IMR-90 (cell line): ENCODE measurements around the gene PTGDS. TPM values are rescaled to one million over a fixed set of nuclear protein-coding genes. Genes with fewer than 3 reads are reported as not detected.

Experiments
- ATAC-seq: fragments of 200-7000 bp; cut with Tn5 transposase; 2 replicates; pipeline ENCODE4 v1.9.1; 2020; ENCODE audit warnings: low read depth, mild to moderate bottlenecking, moderate library complexity
- BruUV-seq: library from RNA; stranded (reverse); fragments of 400-500 nt; replicated peaks from 2 replicates; lab custom pipeline; 2021; lab: Mats Ljungman, UMichigan
- CTCF ChIA-PET: fragments of 300-600 bp; formaldehyde crosslinking; extraction: SDS; loops from one replicate; lab custom pipeline; 2021; ENCODE audit warnings: antibody characterized with exemption; lab: Yijun Ruan, JAX
- POLR2A ChIA-PET: fragments of 300-600 bp; sonication (Branson Sonifier 250); formaldehyde crosslinking; loops from one replicate; lab custom pipeline; 2022; ENCODE audit warnings: antibody characterized with exemption; ENCODE audit not compliant: unreplicated experiment; lab: Charles Lee
- DNase-seq: peaks from one replicate; pipeline ENCODE4 v3.0.0; 2013
- H2AFZ ChIP-seq: replicated peaks from 2 replicates; pipeline ENCODE3; 2013; ENCODE audit warnings: low read length, mild to moderate bottlenecking; ENCODE audit not compliant: poor library complexity
- H2AK5ac ChIP-seq: 2 replicates; pipeline ENCODE4 v1.6.1; 2013; ENCODE audit warnings: low read depth, low read length, inconsistent platforms
- H2AK9ac ChIP-seq: replicated peaks from 2 replicates; pipeline ENCODE3; 2013; ENCODE audit warnings: mild to moderate bottlenecking, low read depth, low read length, moderate library complexity; ENCODE audit not compliant: poor library complexity
- H2BK120ac ChIP-seq: 2 replicates; pipeline ENCODE4 v1.6.1; 2013; ENCODE audit warnings: low read depth, low read length, inconsistent platforms
- H2BK15ac ChIP-seq: 3 replicates; pipeline ENCODE4 v1.6.1; 2013; ENCODE audit warnings: low read depth, low read length, inconsistent platforms
- H2BK20ac ChIP-seq: 2 replicates; pipeline ENCODE4 v1.6.1; 2013; ENCODE audit warnings: low read depth, mild to moderate bottlenecking, inconsistent platforms, low read length, moderate library complexity
- H2BK5ac ChIP-seq: 2 replicates; pipeline ENCODE4 v1.6.1; 2013; ENCODE audit warnings: mild to moderate bottlenecking, low read depth, low read length, inconsistent platforms; ENCODE audit not compliant: poor library complexity, severe bottlenecking
- H3K14ac ChIP-seq: replicated peaks from 2 replicates; pipeline ENCODE4 v1.6.1; 2013; ENCODE audit warnings: low read depth, low read length, inconsistent platforms
- H3K18ac ChIP-seq: 2 replicates; pipeline ENCODE4 v1.6.1; 2013; ENCODE audit warnings: low read depth, low read length, control low read depth
- H3K23ac ChIP-seq: 2 replicates; pipeline ENCODE4 v1.6.1; 2013; ENCODE audit warnings: low read depth, low read length, inconsistent platforms
- H3K27ac ChIP-seq: 2 replicates; pipeline ENCODE4 v1.5.1; 2013; ENCODE audit warnings: mild to moderate bottlenecking, control low read depth, low read length; ENCODE audit not compliant: insufficient read depth
- H3K27me3 ChIP-seq: 2 replicates; pipeline ENCODE4 v1.6.1; 2013; ENCODE audit warnings: low read length; ENCODE audit not compliant: control insufficient read depth, insufficient read depth
- H3K36me3 ChIP-seq: 2 replicates; pipeline ENCODE4 v1.6.1; 2013; ENCODE audit warnings: low read length, mixed read lengths; ENCODE audit not compliant: control insufficient read depth, insufficient read depth
- H3K4ac ChIP-seq: 2 replicates; pipeline ENCODE4 v1.6.1; 2013; ENCODE audit warnings: low read depth, low read length, inconsistent platforms
- H3K4me1 ChIP-seq: 2 replicates; pipeline ENCODE4 v1.6.1; 2013; ENCODE audit warnings: low read length, mixed read lengths; ENCODE audit not compliant: control insufficient read depth, insufficient read depth
- H3K4me2 ChIP-seq: 2 replicates; pipeline ENCODE4 v1.6.1; 2013; ENCODE audit warnings: low read depth, mild to moderate bottlenecking, control low read depth, low read length, moderate library complexity
- H3K4me3 ChIP-seq: 2 replicates; pipeline ENCODE4 v1.5.1; 2013; ENCODE audit warnings: low read depth, mild to moderate bottlenecking, control low read depth, low read length, moderate library complexity; ENCODE audit not compliant: insufficient read depth
- H3K56ac ChIP-seq: 2 replicates; pipeline ENCODE4 v1.6.1; 2013; ENCODE audit warnings: low read length, inconsistent platforms; ENCODE audit not compliant: insufficient read depth; ENCODE audit errors: extremely low read depth
- H3K79me1 ChIP-seq, 2 experiments: 2 replicates each; pipeline ENCODE4 v1.6.1; 2013; ENCODE audit warnings: low read length in 2 of 2, inconsistent platforms in 1 of 2, low read depth in 1 of 2
- H3K9ac ChIP-seq: 2 replicates; pipeline ENCODE4 v1.6.1; 2013; ENCODE audit warnings: low read depth, low read length, control low read depth
- H3K9me1 ChIP-seq: 2 replicates; pipeline ENCODE4 v1.6.1; 2013; ENCODE audit warnings: low read length, inconsistent platforms; ENCODE audit not compliant: insufficient read depth
- H3K9me3 ChIP-seq: 2 replicates; pipeline ENCODE4 v1.6.1; 2013; ENCODE audit warnings: low read length; ENCODE audit not compliant: control insufficient read depth, insufficient read depth
- H4K20me1 ChIP-seq: 2 replicates; pipeline ENCODE4 v1.6.1; 2013; ENCODE audit warnings: low read length, inconsistent platforms; ENCODE audit not compliant: insufficient read depth
- H4K5ac ChIP-seq: 2 replicates; pipeline ENCODE4 v1.6.1; 2013; ENCODE audit warnings: mild to moderate bottlenecking, low read depth, low read length, control low read depth
- H4K8ac ChIP-seq, 2 experiments: 2 replicates each; pipeline ENCODE4 v1.6.1; 2013; ENCODE audit warnings: low read depth in 2 of 2, low read length in 2 of 2, control low read depth in 1 of 2, inconsistent platforms in 1 of 2
- H4K91ac ChIP-seq: 2 replicates; pipeline ENCODE4 v1.6.1; 2013; ENCODE audit warnings: low read depth, low read length, inconsistent platforms; ENCODE audit not compliant: insufficient read depth
- BHLHE40 ChIP-seq: fragments of 150-350 bp; IDR thresholded peaks from 2 replicates; pipeline ENCODE4 v1.6.1; 2016; ENCODE audit warnings: mild to moderate bottlenecking, low read depth, low read length
- CEBPB ChIP-seq: IDR thresholded peaks from 2 replicates; pipeline ENCODE4 v1.6.1; 2012; ENCODE audit warnings: low read depth, low read length, improper control_type of control experiment
- CHD1 ChIP-seq: IDR thresholded peaks from 2 replicates; pipeline ENCODE4 v1.6.1; 2012; ENCODE audit warnings: low read depth, low read length, improper control_type of control experiment
- FOS ChIP-seq: fragments of 150-350 bp; IDR thresholded peaks from 2 replicates; pipeline ENCODE4 v1.6.1; 2016; ENCODE audit warnings: low read depth, low read length
- MAFK ChIP-seq: IDR thresholded peaks from 2 replicates; pipeline ENCODE4 v1.6.1; 2012; ENCODE audit warnings: low read depth, low read length, improper control_type of control experiment
- MAZ ChIP-seq: IDR thresholded peaks from 2 replicates; pipeline ENCODE4 v1.6.1; 2012; ENCODE audit warnings: low read depth, mild to moderate bottlenecking, low read length, improper control_type of control experiment, moderate library complexity, borderline replicate concordance
- MXI1 ChIP-seq: IDR thresholded peaks from 2 replicates; pipeline ENCODE4 v1.6.1; 2012; ENCODE audit warnings: low read depth, mild to moderate bottlenecking, low read length, moderate library complexity, borderline replicate concordance
- NFE2L2 ChIP-seq: fragments of 150-350 bp; IDR thresholded peaks from 2 replicates; pipeline ENCODE4 v1.6.1; 2016; ENCODE audit warnings: low read depth, mild to moderate bottlenecking, low read length
- POLR2A ChIP-seq: IDR thresholded peaks from 2 replicates; pipeline ENCODE4 v1.6.1; 2012; ENCODE audit warnings: mild to moderate bottlenecking, low read depth, low read length
- RAD21 ChIP-seq: IDR thresholded peaks from 2 replicates; pipeline ENCODE4 v1.6.1; 2012; ENCODE audit warnings: low read length, improper control_type of control experiment
- RCOR1 ChIP-seq: IDR thresholded peaks from 2 replicates; pipeline ENCODE4 v1.6.1; 2012; ENCODE audit warnings: mild to moderate bottlenecking, low read length, improper control_type of control experiment; ENCODE audit not compliant: insufficient replicate concordance
- RFX5 ChIP-seq: IDR thresholded peaks from 2 replicates; pipeline ENCODE4 v1.8.0; 2012; ENCODE audit warnings: low read depth, mild to moderate bottlenecking, low read length, moderate library complexity
- SMC3 ChIP-seq: fragments of 150-350 bp; IDR thresholded peaks from 2 replicates; pipeline ENCODE4 v1.6.1; 2016; ENCODE audit warnings: low read depth, mild to moderate bottlenecking, antibody characterized with exemption, low read length, moderate library complexity
- USF2 ChIP-seq: fragments of 150-350 bp; IDR thresholded peaks from 2 replicates; pipeline ENCODE4 v1.6.1; 2017; ENCODE audit warnings: mild to moderate bottlenecking, antibody characterized with exemption, low read length, low read depth
- WGBS, 2 experiments: methylation state at CpG; one replicate each; pipeline versions ENCODE4 v1.1.5 to v1.1.7; 2013; ENCODE audit warnings: missing lambda C conversion rate in 2 of 2; ENCODE audit not compliant: insufficient read length in 1 of 2; ENCODE audit errors: extremely low coverage in 2 of 2; 5-methylcytosine and 5-hydroxymethylcytosine counted together
- dilution Hi-C: fragments of 300-500 bp; cut with HindIII; formaldehyde crosslinking; loops from one replicate; pipeline ENCODE4 v1.14.3; 2018; ENCODE audit warnings: low sequenced_read_pairs; ENCODE audit not compliant: unreplicated experiment
- in situ Hi-C: fragments of 300-500 bp; cut with MboI; formaldehyde crosslinking; loops from 3 replicates; pipeline ENCODE4 v1.14.3; 2019; ENCODE audit warnings: low sequenced_read_pairs, inconsistent platforms, mixed read lengths
- intact Hi-C: fragments of 100-400 bp; cut with micrococcal nuclease; formaldehyde crosslinking; loops from 2 replicates; pipeline ENCODE4 v1.10.0; 2022
- polyA plus RNA-seq, 3 experiments: library from polyadenylated mRNA; depleted of rRNA; stranded (reverse); fragments of >200 nt; gene quantifications; 2 replicates each; pipeline ENCODE4 v1.2.3, GENCODE V29; 2012; ENCODE audit warnings: low replicate concordance in 1 of 3
- total RNA-seq: library from RNA; depleted of rRNA; stranded (reverse); fragments of >200 nt; gene quantifications from 2 replicates; pipeline ENCODE4 v1.2.3, GENCODE V29; 2012
- TF ChIP-seq, protein P1 (sequence below): fragments of 150-350 bp; IDR thresholded peaks from 2 replicates; pipeline ENCODE4 v1.6.1; 2016; ENCODE audit warnings: low read depth, mild to moderate bottlenecking, low read length, moderate library complexity, borderline replicate concordance
- TF ChIP-seq, protein P2 (sequence below): conservative IDR thresholded peaks from 2 replicates; pipeline ENCODE4 v1.5.1; 2012; ENCODE audit warnings: mild to moderate bottlenecking, low read depth, low read length, improper control_type of control experiment

Gene PTGDS
- total and polyA plus RNA-seq, 2 of the 4 experiments (the other 2 are of a cell fraction) = 1.2 TPM; not detected in 1

DNA sequence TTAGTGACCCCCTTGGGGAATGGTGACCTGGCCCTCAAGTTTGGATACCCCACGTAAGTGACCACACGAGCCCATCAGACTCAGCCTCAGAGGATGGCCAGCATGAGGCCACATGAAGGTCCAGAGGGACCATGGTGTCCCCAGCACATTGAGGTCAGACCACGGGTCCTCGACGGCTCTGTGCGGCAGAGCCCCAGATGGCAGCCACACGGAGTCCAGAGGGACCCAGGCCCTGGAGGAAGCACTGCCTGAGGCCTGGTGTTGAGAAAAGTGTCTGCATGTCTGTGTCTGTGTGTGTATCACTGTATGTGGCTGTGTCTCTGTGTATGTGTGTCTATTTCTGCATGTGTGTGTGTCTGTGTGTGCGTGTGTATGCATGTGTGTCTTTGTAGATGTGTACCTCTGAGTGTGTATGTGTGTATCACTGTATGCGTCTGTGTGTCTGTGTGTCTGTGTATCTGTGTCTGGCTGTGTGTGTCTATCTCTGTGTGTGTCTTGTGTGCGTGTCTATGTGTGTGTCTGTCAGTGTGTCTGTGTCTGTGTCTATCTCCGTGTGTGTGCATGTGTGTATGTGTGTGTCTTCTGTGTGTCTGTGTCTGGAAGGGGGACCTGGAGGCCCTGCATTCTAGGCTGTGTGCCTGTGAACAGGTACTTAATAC is 6.5 kb downstream of the PTGDS start:
- POLR2A ChIA-PET = no interaction called here
- H2AFZ ChIP-seq = no peak overlapping the region
- H3K79me1 ChIP-seq = no peaks in the 10 kb centered on the region
- TF ChIP-seq, protein P1, sequence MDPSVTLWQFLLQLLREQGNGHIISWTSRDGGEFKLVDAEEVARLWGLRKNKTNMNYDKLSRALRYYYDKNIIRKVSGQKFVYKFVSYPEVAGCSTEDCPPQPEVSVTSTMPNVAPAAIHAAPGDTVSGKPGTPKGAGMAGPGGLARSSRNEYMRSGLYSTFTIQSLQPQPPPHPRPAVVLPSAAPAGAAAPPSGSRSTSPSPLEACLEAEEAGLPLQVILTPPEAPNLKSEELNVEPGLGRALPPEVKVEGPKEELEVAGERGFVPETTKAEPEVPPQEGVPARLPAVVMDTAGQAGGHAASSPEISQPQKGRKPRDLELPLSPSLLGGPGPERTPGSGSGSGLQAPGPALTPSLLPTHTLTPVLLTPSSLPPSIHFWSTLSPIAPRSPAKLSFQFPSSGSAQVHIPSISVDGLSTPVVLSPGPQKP = no peak
- TF ChIP-seq USF2 (no peak), BHLHE40 (no peak), NFE2L2 (no peak), MAZ (no peak), RAD21 (no peak), CEBPB (no peak), MAFK (no peak), CHD1 (no peak), FOS (no peak), RFX5 (no peak), MXI1 (no peak), SMC3 (no peak), POLR2A (no peak), RCOR1 (no peak)
- TF ChIP-seq, protein P2, sequence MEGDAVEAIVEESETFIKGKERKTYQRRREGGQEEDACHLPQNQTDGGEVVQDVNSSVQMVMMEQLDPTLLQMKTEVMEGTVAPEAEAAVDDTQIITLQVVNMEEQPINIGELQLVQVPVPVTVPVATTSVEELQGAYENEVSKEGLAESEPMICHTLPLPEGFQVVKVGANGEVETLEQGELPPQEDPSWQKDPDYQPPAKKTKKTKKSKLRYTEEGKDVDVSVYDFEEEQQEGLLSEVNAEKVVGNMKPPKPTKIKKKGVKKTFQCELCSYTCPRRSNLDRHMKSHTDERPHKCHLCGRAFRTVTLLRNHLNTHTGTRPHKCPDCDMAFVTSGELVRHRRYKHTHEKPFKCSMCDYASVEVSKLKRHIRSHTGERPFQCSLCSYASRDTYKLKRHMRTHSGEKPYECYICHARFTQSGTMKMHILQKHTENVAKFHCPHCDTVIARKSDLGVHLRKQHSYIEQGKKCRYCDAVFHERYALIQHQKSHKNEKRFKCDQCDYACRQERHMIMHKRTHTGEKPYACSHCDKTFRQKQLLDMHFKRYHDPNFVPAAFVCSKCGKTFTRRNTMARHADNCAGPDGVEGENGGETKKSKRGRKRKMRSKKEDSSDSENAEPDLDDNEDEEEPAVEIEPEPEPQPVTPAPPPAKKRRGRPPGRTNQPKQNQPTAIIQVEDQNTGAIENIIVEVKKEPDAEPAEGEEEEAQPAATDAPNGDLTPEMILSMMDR = no peak
- no peaks in the 10 kb centered on the region for H3K9me1 ChIP-seq
- H4K91ac ChIP-seq = no peak overlapping the region
- H2BK120ac ChIP-seq = no peak overlapping the region
- ATAC-seq (no peak), DNase-seq (no peak)
- intact Hi-C loops = no loop called here
- no peaks in the 10 kb centered on the region for H3K36me3 ChIP-seq
- no peak overlapping the region for H3K4me2 ChIP-seq
- H4K20me1 ChIP-seq = no peaks in the 10 kb centered on the region
- in situ Hi-C loops = no loop called here
- no peak overlapping the region for H2BK5ac ChIP-seq
- dilution Hi-C loops = no loop called here
- no TSS peak for BruUV-seq
- no peak overlapping the region for H3K14ac ChIP-seq
- no peak overlapping the region for H2BK20ac ChIP-seq
- H4K8ac ChIP-seq = no peak overlapping the region
- no peak overlapping the region for H3K56ac ChIP-seq
- no peak overlapping the region for H3K27ac ChIP-seq
- CTCF ChIA-PET = no interaction called here
- H3K4me3 ChIP-seq = no peak overlapping the region
- H2BK15ac ChIP-seq = no peak overlapping the region
- no peak overlapping the region for H3K9ac ChIP-seq
- no peaks in the 10 kb centered on the region for H3K9me3 ChIP-seq
- no peak overlapping the region for H2AK9ac ChIP-seq
- H3K4me1 ChIP-seq = no peaks in the 10 kb centered on the region
- H4K5ac ChIP-seq = no peak overlapping the region
- no peak overlapping the region for H3K4ac ChIP-seq
- H3K23ac ChIP-seq = no peak overlapping the region
- no peak overlapping the region for H2AK5ac ChIP-seq
- 92% methylated on average over 5 of the region's 11 CpGs; no CpG with 5 or more reads in 1 of the 2 experiments for WGBS, 2 experiments
- H3K18ac ChIP-seq = no peak overlapping the region
- H3K27me3 ChIP-seq = peaks cover 46% of the 10 kb centered on the region
